Measurements from ENCODE around the gene ZNF616. TPM values are rescaled to one million over a fixed set of nuclear protein-coding genes. Genes with fewer than 3 reads are reported as not detected.
A peak's percentile ranks its signal among the peaks of the same experiment; 100 is the strongest.

The ZNF616 gene
- total and polyA plus RNA-seq, 2 of the 8 experiments (the other 6 are each of a cell fraction or from before 2014, with no cell fraction given), result 5.7 to 40.5 TPM

DNA sequence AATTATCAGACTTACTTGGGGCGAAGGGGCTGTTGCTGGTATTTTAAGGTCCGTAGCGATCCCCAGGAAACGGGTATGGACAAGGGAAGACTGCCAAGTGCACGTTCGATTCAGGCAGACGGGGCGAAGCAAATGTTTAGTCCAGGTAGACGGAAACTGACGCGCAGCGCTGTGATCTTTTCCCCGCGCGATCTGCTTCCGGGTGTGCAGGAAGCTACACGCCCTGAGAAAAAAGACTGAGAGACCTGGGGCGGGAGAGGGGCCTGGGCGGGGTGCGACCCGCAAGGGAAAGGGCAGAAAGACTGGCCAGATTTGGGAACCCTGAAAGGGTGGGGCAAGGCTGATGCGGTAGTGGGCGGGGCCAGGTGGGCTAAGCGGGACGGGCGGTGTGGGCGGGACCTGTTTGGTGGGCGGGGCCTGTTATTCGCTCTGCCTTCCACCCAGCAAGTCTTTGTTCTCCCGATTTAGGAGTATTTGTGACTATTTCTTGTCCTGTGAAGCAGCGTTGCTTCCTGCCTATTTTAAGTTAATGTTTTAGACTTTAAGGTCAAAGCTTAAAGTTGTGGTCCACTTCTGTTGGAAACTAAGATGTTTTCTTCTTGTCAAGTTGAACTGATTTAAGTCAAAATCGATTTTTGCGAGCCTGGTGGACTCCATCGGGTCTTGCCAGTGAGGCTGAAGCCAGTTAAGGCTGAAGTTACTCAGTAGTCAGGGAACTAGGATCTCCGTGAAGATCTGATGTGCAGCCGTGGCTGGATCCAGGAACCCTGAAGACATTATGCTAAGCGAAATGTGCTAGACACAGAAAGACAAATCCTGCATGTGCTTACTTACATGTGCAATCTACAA, 31.8 kb upstream of the ZNF616 start, which contains the start of gene ZNF836 (continued):
- TF ChIP-seq HDAC2 (IDR thresholded peaks at IDR 0.05; ENCODE audit: borderline replicate concordance in 1 of 2, low read depth in 2 of 2, low read length in 2 of 2) (0 out of 4 replicates have a peak, but pooled peaks of 1 of the 2 experiments have one; percentile 65), RBBP5 (IDR thresholded peaks at IDR 0.05; ENCODE audit: borderline replicate concordance, low read depth, low read length) (peak; percentile 66; the same call in 1 of the 2 replicates), TAF1 (IDR thresholded peaks at IDR 0.05; ENCODE audit: low read depth, low read length) (peak; percentile 63; the same call in 1 of the 2 replicates), TCF12 (IDR thresholded peaks at IDR 0.05; ENCODE audit: low read depth, low read length) (no peak), SIRT6 (IDR thresholded peaks at IDR 0.05; ENCODE audit: low read length) (no peak), NRF1 (IDR thresholded peaks at IDR 0.05; ENCODE audit: low read depth, low read length) (no peak)
- TF ChIP-seq, protein P1, sequence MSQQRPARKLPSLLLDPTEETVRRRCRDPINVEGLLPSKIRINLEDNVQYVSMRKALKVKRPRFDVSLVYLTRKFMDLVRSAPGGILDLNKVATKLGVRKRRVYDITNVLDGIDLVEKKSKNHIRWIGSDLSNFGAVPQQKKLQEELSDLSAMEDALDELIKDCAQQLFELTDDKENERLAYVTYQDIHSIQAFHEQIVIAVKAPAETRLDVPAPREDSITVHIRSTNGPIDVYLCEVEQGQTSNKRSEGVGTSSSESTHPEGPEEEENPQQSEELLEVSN (IDR thresholded peaks at IDR 0.05), result no peak; the same call in 1 of the 2 replicates

Measured in H1 (cell line).